K562 (cell line): ENCODE results near the gene ADAM10. TPM values are rescaled to one million over a fixed set of nuclear protein-coding genes. Genes with fewer than 3 reads are reported as not detected.

Experiments used
- ATF7 ChIP-seq: fragments of 450-650 bp; IDR thresholded peaks from 2 replicates; pipeline ENCODE4 v1.7.1; 2014; ENCODE audit warnings: mild to moderate bottlenecking, moderate library complexity
- BHLHE40 ChIP-seq: IDR thresholded peaks from 2 replicates; pipeline ENCODE4 v1.6.1; 2011; ENCODE audit warnings: low read length, improper control_type of control experiment
- CAMTA2 ChIP-seq: fragments of 250-450 bp; sonication (Bioruptor Pico); conservative IDR thresholded peaks from 2 replicates; pipeline ENCODE4 v1.5.1; 2022
- CBFA2T3 ChIP-seq: fragments of 450-650 bp; IDR thresholded peaks from 2 replicates; pipeline ENCODE4 v1.6.1; 2017
- DACH1 ChIP-seq: fragments of 450-650 bp; IDR thresholded peaks from 2 replicates; pipeline ENCODE4 v1.6.1; 2018; ENCODE audit not compliant: partially characterized antibody
- ELF2 ChIP-seq: fragments of 250-450 bp; sonication (Bioruptor Pico); IDR thresholded peaks from 2 replicates; pipeline ENCODE4 v1.5.0; 2021; ENCODE audit warnings: mild to moderate bottlenecking
- ERF ChIP-seq: fragments of 450-650 bp; formaldehyde crosslinking; IDR thresholded peaks from 2 replicates; pipeline ENCODE4 v1.4.0; 2020; ENCODE audit warnings: mild to moderate bottlenecking, mixed read lengths
- ETV1 ChIP-seq: fragments of 450-650 bp; conservative IDR thresholded peaks from 2 replicates; pipeline ENCODE4 v1.6.1; 2016; ENCODE audit warnings: missing genetic modification characterization, control low read depth, low read depth, missing compliant biosample characterization
- KAT7 ChIP-seq: sonication (generic); formaldehyde crosslinking; IDR thresholded peaks from 2 replicates; pipeline ENCODE4 v1.8.0; 2022; ENCODE audit warnings: missing genetic modification reagents, mild to moderate bottlenecking, borderline replicate concordance
- KLF1 ChIP-seq: fragments of 450-650 bp; IDR thresholded peaks from 2 replicates; pipeline ENCODE4 v1.6.1; 2016; ENCODE audit warnings: missing genetic modification characterization, missing compliant biosample characterization
- L3MBTL2 ChIP-seq: fragments of 450-650 bp; IDR thresholded peaks from 2 replicates; pipeline ENCODE4 v1.6.1; 2016; ENCODE audit warnings: mild to moderate bottlenecking, moderate library complexity
- MTA3 ChIP-seq: fragments of 450-650 bp; formaldehyde crosslinking; IDR thresholded peaks from 2 replicates; pipeline ENCODE4 v1.6.1; 2017; ENCODE audit warnings: mild to moderate bottlenecking, borderline replicate concordance
- NFIC ChIP-seq: fragments of 450-650 bp; IDR thresholded peaks from 2 replicates; pipeline ENCODE4 v1.6.1; 2017; ENCODE audit warnings: mild to moderate bottlenecking, inconsistent platforms
- PBX2 ChIP-seq, 2 experiments: IDR thresholded peaks in 1 of 2; conservative IDR thresholded peaks in 1 of 2; 2 replicates each; pipeline ENCODE4 v1.6.1; 2016; ENCODE audit warnings: low read depth in 2 of 2, mild to moderate bottlenecking in 1 of 2, missing compliant biosample characterization in 1 of 2, missing genetic modification characterization in 1 of 2, moderate library complexity in 1 of 2
- POLR3G ChIP-seq: IDR thresholded peaks from 2 replicates; pipeline ENCODE4 v1.6.1; 2011; ENCODE audit not compliant: insufficient read length, insufficient replicate concordance; ENCODE audit errors: extremely low read depth
- SMARCA4 ChIP-seq: fragments of 450-650 bp; IDR thresholded peaks from 2 replicates; pipeline ENCODE4 v1.6.1; 2016
- SOX6 ChIP-seq: fragments of 450-650 bp; IDR thresholded peaks from 2 replicates; pipeline ENCODE4 v1.6.1; 2014; ENCODE audit warnings: mild to moderate bottlenecking
- THRA ChIP-seq: fragments of 450-650 bp; IDR thresholded peaks from 2 replicates; pipeline ENCODE4 v1.6.1; 2017; ENCODE audit warnings: mild to moderate bottlenecking, moderate library complexity
- TOE1 ChIP-seq, 2 experiments: fragments of 450-650 bp in 1 of 2; sonication (generic) in 1 of 2; formaldehyde crosslinking in 1 of 2; IDR thresholded peaks; 2 replicates each; pipeline versions ENCODE4 v1.7.1 to v1.8.0; 2016 to 2022; ENCODE audit warnings: borderline replicate concordance in 2 of 2, mild to moderate bottlenecking in 2 of 2, antibody characterized with exemption in 1 of 2, inconsistent platforms in 1 of 2, low read depth in 1 of 2, missing genetic modification reagents in 1 of 2, moderate library complexity in 1 of 2
- ZNF324 ChIP-seq: fragments of 250-450 bp; sonication (Bioruptor Pico); IDR thresholded peaks from 2 replicates; pipeline ENCODE4 v1.4.0; 2020; ENCODE audit warnings: mild to moderate bottlenecking
- polyA plus RNA-seq, 8 experiments: library from polyadenylated mRNA; depleted of rRNA in 4 of 8; stranded (reverse) in 5 of 8; unstranded in 3 of 8; fragments of >200 nt; fragmentation: Nextera tagmentation in 2 of 8; fragmentation: Illumina TruSeq in 1 of 8; extraction: Ambion mirVana in 2 of 8; extraction: Trizol in 1 of 8; gene quantifications; 2 replicates each; pipeline versions ENCODE4 v1.2.1 to v1.2.3, GENCODE V29; 2011 to 2014; ENCODE audit warnings: inconsistent platforms in 1 of 8, missing spikeins in 1 of 8
- total RNA-seq, 7 experiments: library from RNA; depleted of rRNA in 6 of 7; stranded (reverse); fragments of >200 nt in 6 of 7; fragmentation: Illumina TruSeq in 2 of 7; extraction: Trizol in 2 of 7; gene quantifications; 2 replicates each; pipeline versions ENCODE4 v1.2.1 to v1.2.3, GENCODE V29; 2011 to 2021; ENCODE audit warnings: low replicate concordance in 1 of 7
- TF ChIP-seq, protein P1 (sequence below): fragments of 250-450 bp; sonication (Bioruptor Pico); IDR thresholded peaks from 2 replicates; pipeline ENCODE4 v1.5.0; 2021; ENCODE audit warnings: mild to moderate bottlenecking, borderline replicate concordance
- TF ChIP-seq, protein P2 (sequence below): fragments of 450-650 bp; IDR thresholded peaks from 2 replicates; pipeline ENCODE4 v1.6.1; 2016

ADAM10 gene
- total and polyA plus RNA-seq, 9 of the 15 experiments (the other 6 are each of a cell fraction or from before 2014, with no cell fraction given): 11.9 to 152 (median 57.3) TPM

- TF ChIP-seq PBX2 (CRISPR knock-in tag; IDR thresholded peaks at IDR 0.05; ENCODE audit: low read depth) (no peak), PBX2 (tag; conservative IDR thresholded peaks at IDR 0.05; ENCODE audit: low read depth) (no peak), POLR3G (no peak), SOX6 (peak; percentile 78), ATF7 (peak; percentile 27; the same call in 1 of the 2 replicates), L3MBTL2 (peak; percentile 63), MTA3 (peak; percentile 53; the same call in 1 of the 2 replicates), ELF2 (no peak), CAMTA2 (CRISPR knock-in tag) (no peak), ERF (CRISPR knock-in tag) (no peak), DACH1 (no peak), THRA (no peak), NFIC (peak; percentile 97), KAT7 (no peak), ETV1 (tag) (0 out of 2 replicates have a peak, but pooled peaks have one; percentile 36), KLF1 (no peak), CBFA2T3 (no peak), ZNF324 (no peak), BHLHE40 (0 out of 2 replicates have a peak, but pooled peaks have one; percentile 9), SMARCA4 (0 out of 2 replicates have a peak, but pooled peaks have one; percentile 27), TOE1 (IDR thresholded peaks at IDR 0.05; ENCODE audit: borderline replicate concordance) (no peak), TOE1 (CRISPR knock-in tag; IDR thresholded peaks at IDR 0.05; ENCODE audit: borderline replicate concordance, low read depth) (no peak)
- TF ChIP-seq, protein P1, sequence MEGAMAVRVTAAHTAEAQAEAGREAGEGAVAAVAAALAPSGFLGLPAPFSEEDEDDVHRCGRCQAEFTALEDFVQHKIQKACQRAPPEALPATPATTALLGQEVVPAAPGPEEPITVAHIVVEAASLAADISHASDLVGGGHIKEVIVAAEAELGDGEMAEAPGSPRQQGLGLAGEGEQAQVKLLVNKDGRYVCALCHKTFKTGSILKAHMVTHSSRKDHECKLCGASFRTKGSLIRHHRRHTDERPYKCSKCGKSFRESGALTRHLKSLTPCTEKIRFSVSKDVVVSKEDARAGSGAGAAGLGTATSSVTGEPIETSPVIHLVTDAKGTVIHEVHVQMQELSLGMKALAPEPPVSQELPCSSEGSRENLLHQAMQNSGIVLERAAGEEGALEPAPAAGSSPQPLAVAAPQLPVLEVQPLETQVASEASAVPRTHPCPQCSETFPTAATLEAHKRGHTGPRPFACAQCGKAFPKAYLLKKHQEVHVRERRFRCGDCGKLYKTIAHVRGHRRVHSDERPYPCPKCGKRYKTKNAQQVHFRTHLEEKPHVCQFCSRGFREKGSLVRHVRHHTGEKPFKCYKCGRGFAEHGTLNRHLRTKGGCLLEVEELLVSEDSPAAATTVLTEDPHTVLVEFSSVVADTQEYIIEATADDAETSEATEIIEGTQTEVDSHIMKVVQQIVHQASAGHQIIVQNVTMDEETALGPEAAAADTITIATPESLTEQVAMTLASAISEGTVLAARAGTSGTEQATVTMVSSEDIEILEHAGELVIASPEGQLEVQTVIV: no peak
- TF ChIP-seq, protein P2, sequence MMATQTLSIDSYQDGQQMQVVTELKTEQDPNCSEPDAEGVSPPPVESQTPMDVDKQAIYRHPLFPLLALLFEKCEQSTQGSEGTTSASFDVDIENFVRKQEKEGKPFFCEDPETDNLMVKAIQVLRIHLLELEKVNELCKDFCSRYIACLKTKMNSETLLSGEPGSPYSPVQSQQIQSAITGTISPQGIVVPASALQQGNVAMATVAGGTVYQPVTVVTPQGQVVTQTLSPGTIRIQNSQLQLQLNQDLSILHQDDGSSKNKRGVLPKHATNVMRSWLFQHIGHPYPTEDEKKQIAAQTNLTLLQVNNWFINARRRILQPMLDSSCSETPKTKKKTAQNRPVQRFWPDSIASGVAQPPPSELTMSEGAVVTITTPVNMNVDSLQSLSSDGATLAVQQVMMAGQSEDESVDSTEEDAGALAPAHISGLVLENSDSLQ: 0 out of 2 replicates have a peak, but pooled peaks have one; percentile 8
These were observed 181.3 kb downstream of the ADAM10 start (continued) for GRCh38 chr15:58568157-58568571.
